Coronary artery (tissue), 2 donors: ENCODE results near the gene GFM2.
"Not testable (repeated sequence)": the region's sequence is repeated elsewhere in the genome, so short reads cannot be mapped to it uniquely, and the experiment has no call there.

Experiments
- DNase-seq: peaks from one replicate; pipeline ENCODE4 v3.0.0-alpha.2; 2017; ENCODE audit warnings: low spot score
- H3K27ac ChIP-seq, 2 donors: fragments of 200-600 bp; sonication (generic); one replicate each; pipeline ENCODE4 v1.5.1; 2016 to 2019
- H3K4me3 ChIP-seq: fragments of 200-600 bp; sonication (generic); 2 replicates; pipeline ENCODE4 v1.5.1; 2016; ENCODE audit warnings: mild to moderate bottlenecking, moderate library complexity
- TF ChIP-seq, protein P1 (sequence below): fragments of 200-600 bp; sonication (generic); IDR thresholded peaks from one replicate; pipeline ENCODE4 v1.5.1; 2019; ENCODE audit warnings: antibody characterized with exemption

The GFM2 gene

DNA sequence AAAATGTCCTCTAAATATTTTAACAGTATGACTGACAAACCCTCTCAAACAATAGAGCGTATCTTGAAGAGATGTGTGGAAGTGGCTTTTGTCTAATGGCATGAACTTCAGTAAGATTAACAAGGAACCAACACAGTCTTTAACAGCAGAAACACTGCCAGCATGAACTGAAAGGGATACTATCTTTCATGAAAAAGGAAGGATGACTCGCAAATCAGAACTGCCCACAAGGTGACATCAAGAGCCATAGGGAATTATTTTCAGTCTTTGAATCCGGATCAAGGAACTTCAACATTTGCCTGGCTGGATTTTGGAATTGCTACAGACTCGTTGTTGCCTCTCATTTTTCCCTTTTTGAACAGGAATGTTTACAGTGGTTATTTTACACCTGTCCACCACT, 87.0 kb downstream of the GFM2 start:
- no peak overlapping the region for H3K27ac ChIP-seq
- H3K4me3 ChIP-seq: no peak overlapping the region
- TF ChIP-seq, protein P1, sequence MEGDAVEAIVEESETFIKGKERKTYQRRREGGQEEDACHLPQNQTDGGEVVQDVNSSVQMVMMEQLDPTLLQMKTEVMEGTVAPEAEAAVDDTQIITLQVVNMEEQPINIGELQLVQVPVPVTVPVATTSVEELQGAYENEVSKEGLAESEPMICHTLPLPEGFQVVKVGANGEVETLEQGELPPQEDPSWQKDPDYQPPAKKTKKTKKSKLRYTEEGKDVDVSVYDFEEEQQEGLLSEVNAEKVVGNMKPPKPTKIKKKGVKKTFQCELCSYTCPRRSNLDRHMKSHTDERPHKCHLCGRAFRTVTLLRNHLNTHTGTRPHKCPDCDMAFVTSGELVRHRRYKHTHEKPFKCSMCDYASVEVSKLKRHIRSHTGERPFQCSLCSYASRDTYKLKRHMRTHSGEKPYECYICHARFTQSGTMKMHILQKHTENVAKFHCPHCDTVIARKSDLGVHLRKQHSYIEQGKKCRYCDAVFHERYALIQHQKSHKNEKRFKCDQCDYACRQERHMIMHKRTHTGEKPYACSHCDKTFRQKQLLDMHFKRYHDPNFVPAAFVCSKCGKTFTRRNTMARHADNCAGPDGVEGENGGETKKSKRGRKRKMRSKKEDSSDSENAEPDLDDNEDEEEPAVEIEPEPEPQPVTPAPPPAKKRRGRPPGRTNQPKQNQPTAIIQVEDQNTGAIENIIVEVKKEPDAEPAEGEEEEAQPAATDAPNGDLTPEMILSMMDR: no peak
- DNase-seq: no peak

DNA sequence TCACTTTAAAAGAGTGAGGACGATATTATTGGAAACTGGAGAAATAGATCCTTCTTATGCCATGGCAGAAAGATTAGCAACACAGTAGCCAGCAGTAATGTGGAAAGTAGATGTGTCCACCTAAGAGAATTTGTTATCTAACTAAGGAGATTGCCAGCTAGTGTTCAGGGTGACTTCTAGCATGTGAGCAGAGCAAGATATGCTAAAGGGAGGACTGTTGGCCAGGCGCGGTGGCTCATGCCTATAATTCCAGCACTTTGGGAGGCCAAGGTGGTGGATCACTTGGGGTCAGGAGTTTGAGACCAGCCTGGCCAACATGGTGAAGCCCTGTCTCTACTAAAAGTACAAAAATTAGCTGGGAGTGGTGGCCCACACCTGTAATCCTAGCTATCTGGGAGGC, 87.6 kb downstream of the GFM2 start:
- DNase-seq, H3K4me3 ChIP-seq, H3K27ac ChIP-seq: not testable (repeated sequence)

DNA sequence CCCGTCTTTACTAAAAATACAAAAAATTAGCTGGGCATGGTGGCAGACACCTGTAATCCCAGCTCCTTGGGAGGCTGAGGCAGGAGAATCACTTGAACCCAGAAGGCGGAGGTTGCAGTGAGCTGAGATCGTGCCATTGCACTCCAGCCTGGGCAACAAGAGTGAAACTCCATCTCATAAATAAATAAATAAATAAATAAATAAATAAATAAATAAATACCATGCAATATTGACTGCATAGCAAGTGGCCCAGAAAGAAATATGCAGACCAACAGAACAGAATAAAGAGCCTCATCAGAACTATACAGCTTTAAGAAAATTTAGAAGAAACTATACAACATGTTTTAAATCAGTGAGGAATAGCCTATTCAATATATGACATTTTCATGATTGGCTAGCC, 88.8 kb downstream of the GFM2 start:
- H3K27ac ChIP-seq, H3K4me3 ChIP-seq, DNase-seq: not testable (repeated sequence)

DNA sequence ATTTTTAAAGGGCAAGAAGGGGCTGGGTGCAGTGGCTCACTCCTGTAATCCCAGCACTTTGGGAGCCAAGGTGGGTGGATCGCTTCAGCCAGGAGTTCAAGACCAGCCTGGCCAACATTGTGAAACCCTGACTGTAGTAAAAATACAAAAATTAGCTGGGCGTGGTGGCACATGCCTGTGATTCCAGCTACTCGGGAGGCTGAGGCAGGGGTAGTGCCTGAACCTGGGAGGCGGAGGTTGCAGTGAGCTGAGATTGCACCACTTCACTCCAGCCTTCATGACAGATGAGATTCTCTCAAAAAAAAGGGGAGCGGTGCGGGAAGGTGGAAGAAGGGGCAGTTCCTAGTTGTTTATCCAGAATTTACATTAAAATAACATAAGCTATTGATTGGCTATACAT, 90.5 kb downstream of the GFM2 start:
- not testable (repeated sequence) for DNase-seq, H3K4me3 ChIP-seq

DNA sequence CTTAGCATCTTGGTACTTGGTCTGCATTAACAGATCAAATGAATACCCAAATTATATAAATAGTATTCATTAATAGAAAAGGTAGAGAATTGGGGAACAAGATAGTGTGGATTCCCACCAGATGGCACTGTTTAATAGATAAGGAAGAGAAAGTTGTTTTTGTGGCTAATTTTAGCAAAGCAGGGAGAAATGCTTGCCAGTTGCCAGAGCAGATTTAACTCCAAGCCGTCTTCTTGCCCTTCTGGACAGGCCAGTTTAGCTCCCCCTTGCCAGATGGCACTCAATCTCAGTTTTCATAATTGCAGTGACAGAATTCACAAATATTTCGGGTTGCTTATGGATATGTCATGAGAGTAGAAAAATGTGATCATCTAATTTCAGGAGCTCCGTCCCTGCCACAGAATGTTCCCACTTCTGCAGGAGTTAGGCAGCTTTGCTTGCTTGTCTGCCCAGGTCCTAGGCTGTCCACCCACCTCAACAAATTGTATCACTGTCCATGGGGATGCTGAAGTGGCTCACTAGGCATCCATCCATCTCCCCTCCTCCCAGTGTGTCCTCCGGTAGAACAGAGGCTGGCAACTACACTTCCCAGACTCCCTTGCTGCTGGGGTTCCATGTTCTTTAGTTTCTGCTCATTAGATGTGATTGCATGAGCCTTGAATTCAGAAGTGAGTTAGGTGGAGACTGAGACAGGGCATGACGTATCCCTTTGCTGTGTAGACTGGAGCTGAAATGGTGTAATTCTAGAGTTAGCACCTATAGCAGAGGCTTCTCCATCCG, 93.7 kb downstream of the GFM2 start:
- DNase-seq: no peak
- Histone ChIP-seq H3K27ac (peak overlapping the region; percentile 40 to 62), H3K4me3 (peak overlapping the region; percentile 60)
- TF ChIP-seq, protein P1: peak; percentile 36

More for the DNA sequence above, 90.5 kb downstream of the GFM2 start:
- not testable (repeated sequence) for H3K27ac ChIP-seq

DNA sequence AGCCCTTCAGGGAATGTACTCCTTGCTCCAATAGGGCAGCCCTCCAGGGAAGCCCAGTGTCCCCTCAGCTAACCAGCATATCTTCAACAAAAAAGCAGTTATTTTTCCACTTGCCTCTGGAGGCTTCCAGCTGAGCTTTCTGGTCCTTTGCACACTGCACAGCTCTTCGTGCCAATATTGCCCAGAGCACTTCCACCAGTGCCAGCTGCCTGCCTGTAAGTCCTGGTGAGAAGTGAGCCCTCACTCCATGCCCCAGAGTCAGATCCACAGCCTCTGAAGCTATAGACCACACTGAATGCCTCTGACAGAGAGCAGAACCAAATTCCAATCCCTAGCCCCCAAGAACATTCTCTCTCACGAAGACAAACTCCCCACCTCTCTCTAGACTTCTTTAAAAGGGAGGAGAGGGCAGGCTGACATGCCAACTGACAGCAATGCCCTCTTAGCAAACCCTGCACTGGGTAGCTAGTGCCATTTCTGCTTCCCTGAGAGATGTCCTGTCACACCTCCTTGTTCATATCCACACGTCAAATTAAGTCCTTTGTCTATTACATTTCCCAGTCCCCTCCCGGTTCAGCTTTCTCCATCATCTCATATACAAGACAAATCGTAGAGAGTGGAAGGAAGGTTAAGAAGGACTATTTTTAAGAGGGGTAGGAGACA, 94.6 kb downstream of the GFM2 start:
- Histone ChIP-seq H3K4me3 (no peak overlapping the region), H3K27ac (peak overlapping the region in 1 of 2 donors; percentile 40)
- no peak for DNase-seq
- TF ChIP-seq, protein P1: no peak
